ENCODE results near the gene SERPINC1. TPM values are rescaled to one million over a fixed set of nuclear protein-coding genes. Genes with fewer than 3 reads are reported as not detected.

SERPINC1 gene
- total RNA-seq, 1 donor from 2014 or later: not detected

DNA sequence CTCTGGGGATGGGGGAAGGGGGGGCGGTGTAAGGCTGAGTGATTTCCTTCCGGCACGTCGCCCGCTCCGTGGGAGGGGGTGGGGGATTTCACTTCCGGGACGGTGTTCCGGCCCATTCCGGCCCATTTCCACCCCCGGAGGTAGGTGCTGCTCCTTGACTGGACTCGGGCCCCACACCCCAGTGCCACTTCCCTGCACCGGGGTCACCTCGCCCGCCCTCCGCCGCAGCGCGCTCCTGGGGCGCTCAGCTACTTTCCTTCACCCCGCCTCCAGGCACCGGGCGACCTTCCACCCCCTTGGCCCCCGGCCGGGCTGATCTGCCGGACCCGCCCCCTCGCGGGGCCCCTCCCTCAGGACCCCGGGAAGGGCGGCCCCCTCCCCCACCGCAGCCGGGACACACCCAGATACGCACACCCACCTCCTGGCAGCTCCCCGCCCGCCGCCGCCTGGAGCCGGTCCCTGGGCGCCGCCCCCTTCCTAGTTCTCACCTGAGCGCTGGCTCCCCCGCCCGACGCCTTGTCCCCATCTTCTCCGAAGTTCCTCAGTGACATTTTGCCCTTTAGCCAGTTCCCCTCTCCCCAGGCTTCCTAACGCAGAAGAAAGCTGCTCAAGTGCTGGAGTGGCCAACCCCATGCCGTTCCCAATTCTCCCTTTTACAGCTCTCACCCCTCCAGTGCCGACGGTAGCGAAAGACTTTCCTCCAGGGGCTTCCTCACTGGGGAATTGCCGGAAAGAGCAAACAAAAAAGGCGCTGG is 48.7 kb downstream of the SERPINC1 start, which contains the start of gene ZBTB37:
Gene ZBTB37, plus strand, starts transcription at position 115 of the 755 bp plus-strand sequence. CDS start 1,846 bp downstream, outside the sequence.
- peak; percentile 98 for DNase-seq
- TF ChIP-seq, protein P1, sequence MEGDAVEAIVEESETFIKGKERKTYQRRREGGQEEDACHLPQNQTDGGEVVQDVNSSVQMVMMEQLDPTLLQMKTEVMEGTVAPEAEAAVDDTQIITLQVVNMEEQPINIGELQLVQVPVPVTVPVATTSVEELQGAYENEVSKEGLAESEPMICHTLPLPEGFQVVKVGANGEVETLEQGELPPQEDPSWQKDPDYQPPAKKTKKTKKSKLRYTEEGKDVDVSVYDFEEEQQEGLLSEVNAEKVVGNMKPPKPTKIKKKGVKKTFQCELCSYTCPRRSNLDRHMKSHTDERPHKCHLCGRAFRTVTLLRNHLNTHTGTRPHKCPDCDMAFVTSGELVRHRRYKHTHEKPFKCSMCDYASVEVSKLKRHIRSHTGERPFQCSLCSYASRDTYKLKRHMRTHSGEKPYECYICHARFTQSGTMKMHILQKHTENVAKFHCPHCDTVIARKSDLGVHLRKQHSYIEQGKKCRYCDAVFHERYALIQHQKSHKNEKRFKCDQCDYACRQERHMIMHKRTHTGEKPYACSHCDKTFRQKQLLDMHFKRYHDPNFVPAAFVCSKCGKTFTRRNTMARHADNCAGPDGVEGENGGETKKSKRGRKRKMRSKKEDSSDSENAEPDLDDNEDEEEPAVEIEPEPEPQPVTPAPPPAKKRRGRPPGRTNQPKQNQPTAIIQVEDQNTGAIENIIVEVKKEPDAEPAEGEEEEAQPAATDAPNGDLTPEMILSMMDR (IDR thresholded peaks at IDR 0.05): no peak
- Histone ChIP-seq H3K36me3 (peaks cover 34% of the 10 kb centered on the region), H3K9me3 (no peaks in the 10 kb centered on the region), H3K27me3 (no peaks in the 10 kb centered on the region), H3K27ac (peak within 1 kb of the TSS; percentile 96), H3K4me3 (peak within 1 kb of the TSS; percentile 92), H3K4me1 (peaks cover 48% of the 10 kb centered on the region)
- intact Hi-C loops (cut with DNase I): no loop called here
- ATAC-seq: peak; percentile 89

- H3K27me3 ChIP-seq: no peaks in the 10 kb centered on the region
- peak within 1 kb of the TSS; percentile 92 for H3K4me3 ChIP-seq
- DNase-seq (peak; percentile 100), ATAC-seq (peak; percentile 93)
- intact Hi-C loops (cut with DNase I): no loop called here
- peaks cover 41% of the 10 kb centered on the region for H3K36me3 ChIP-seq
- H3K27ac ChIP-seq: peak within 1 kb of the TSS; percentile 96
- no peaks in the 10 kb centered on the region for H3K9me3 ChIP-seq
- H3K4me1 ChIP-seq: peaks cover 48% of the 10 kb centered on the region
- TF ChIP-seq, protein P1 (IDR thresholded peaks at IDR 0.05): no peak
Measured at GRCh38 chr1:173867753-173868265, 49.3 kb downstream of the SERPINC1 start, which contains the start of gene GAS5. GAS5 (minus strand) TSS chr1:173867989.

DNA sequence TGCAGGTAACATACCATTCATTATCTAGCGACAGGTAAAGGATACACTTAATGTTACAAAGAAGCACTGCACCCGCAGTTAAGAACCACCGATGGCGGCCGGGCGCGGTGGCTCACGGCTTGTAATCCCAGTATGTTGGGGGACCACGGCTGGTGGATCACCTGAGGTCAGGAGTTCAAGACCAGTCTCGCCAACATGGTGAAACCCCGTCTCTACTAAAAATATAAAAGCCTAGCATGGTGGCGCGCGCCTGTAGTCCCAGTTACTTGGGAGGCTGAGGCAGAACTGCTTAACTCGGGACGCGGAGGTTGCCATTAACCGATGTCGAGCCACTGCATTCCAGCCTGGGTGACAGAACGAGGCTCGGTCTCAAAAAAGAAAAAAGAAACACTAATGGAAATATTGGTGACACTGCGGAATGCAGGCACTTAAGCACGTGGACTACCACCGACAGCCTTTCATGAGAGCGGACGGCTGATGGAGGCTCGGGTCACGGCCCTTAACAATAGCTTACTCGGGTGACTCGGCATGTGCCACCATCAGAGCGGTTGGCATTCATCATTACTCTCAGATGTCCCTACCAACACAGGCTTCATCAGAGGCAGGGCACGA is 49.9 kb downstream of the SERPINC1 start:
- H3K9me3 ChIP-seq: no peaks in the 10 kb centered on the region
- H3K27ac ChIP-seq: peak overlapping the region; percentile 96
- peaks cover 44% of the 10 kb centered on the region for H3K36me3 ChIP-seq
- TF ChIP-seq, protein P1 (IDR thresholded peaks at IDR 0.05): no peak
- no peak for DNase-seq
- no peak for ATAC-seq
- intact Hi-C loops (cut with DNase I): no loop called here
- H3K4me3 ChIP-seq: peak overlapping the region; percentile 92
- peaks cover 48% of the 10 kb centered on the region for H3K4me1 ChIP-seq
- H3K27me3 ChIP-seq: no peaks in the 10 kb centered on the region

DNA sequence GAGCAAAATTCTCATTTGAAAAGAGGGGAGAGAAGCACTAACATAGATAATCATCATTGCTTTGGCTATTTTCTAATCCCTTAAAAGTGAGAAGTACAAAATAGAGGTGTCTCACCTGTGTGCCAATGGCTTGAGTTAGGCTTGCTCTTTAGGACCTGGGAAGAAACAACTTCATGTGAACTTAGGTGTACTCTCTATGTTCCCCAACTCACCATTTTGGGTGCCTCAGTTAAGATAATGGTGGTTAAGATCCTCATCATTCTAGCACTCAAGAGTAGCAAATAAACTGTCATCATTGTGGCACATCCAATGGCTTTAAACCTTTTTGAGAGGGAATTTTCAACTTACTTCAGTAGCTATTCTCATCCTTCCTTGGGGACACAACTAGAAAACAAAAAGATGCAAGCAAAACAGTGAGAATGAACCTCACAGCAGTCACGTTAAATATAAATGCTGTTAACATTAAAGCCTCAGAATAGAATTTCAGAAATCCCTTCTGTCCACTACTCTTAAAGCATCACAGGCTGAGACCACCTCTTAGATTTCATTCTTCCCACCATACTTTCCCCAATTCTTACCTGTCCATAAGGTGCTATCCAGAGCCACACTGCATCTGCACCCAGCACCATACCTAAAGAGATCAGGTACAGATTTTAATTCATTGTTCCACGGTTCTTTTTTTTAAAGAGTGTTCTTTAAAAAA is 50.6 kb downstream of the SERPINC1 start:
- Histone ChIP-seq H3K36me3 (peaks cover 44% of the 10 kb centered on the region), H3K27ac (peak overlapping the region; percentile 96), H3K9me3 (no peaks in the 10 kb centered on the region), H3K4me1 (peaks cover 48% of the 10 kb centered on the region), H3K4me3 (peak overlapping the region; percentile 92), H3K27me3 (no peaks in the 10 kb centered on the region)
- TF ChIP-seq, protein P1 (IDR thresholded peaks at IDR 0.05): no peak
- intact Hi-C loops (cut with DNase I): no loop called here
- DNase-seq (no peak), ATAC-seq (no peak)

DNA sequence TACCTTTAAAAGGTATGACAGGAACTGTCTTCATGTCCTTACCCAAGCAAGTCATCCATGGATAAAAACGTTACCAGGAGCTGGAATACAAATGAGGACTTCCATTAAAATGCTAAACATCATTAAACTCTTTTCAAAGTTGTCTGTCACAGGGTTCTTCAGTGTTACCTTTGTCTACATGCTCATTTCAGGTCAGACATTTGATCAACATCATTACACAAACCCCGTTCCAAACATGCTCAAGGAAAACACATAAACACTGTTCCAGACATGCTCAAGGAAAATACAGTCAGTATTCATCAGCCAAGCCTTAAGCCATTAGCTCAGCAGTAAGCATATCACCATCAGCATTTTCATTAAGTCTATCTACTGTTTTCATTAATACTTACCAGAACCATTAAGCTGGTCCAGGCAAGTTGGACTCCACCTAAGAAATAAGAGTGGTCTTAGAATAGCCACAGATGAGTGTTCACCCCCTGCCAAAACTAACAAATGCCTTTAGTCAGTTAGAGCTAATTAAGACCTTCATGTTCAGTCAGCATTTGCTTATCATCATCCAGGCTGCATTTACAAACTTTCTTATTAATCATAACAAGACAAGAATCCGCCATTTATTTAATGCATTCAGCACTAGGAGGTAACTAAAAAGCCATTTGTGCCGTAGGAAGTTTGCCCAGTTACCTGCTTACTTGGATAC is 51.5 kb downstream of the SERPINC1 start:
- TF ChIP-seq, protein P1 (IDR thresholded peaks at IDR 0.05): no peak
- H3K4me3 ChIP-seq: peak overlapping the region; percentile 92
- peak overlapping the region; percentile 26 for H3K27ac ChIP-seq
- ATAC-seq (no peak), DNase-seq (no peak)
- peaks cover 50% of the 10 kb centered on the region for H3K36me3 ChIP-seq
- intact Hi-C loops (cut with DNase I): no loop called here
- no peaks in the 10 kb centered on the region for H3K9me3 ChIP-seq
- peaks cover 41% of the 10 kb centered on the region for H3K4me1 ChIP-seq
- H3K27me3 ChIP-seq: no peaks in the 10 kb centered on the region

Data from upper lobe of right lung (tissue), 1 donor.